Fibroblast of peridontal ligament (primary cell): ENCODE data around the gene SLC35F6.
"Not testable (repeated sequence)": the region's sequence is repeated elsewhere in the genome, so short reads cannot be mapped to it uniquely, and the experiment has no call there.

ENCODE experiments used
- DNase-seq: peaks from one replicate; pipeline ENCODE4 v3.0.0-alpha.2; 2010; ENCODE audit errors: extremely low read depth

Gene SLC35F6

DNA sequence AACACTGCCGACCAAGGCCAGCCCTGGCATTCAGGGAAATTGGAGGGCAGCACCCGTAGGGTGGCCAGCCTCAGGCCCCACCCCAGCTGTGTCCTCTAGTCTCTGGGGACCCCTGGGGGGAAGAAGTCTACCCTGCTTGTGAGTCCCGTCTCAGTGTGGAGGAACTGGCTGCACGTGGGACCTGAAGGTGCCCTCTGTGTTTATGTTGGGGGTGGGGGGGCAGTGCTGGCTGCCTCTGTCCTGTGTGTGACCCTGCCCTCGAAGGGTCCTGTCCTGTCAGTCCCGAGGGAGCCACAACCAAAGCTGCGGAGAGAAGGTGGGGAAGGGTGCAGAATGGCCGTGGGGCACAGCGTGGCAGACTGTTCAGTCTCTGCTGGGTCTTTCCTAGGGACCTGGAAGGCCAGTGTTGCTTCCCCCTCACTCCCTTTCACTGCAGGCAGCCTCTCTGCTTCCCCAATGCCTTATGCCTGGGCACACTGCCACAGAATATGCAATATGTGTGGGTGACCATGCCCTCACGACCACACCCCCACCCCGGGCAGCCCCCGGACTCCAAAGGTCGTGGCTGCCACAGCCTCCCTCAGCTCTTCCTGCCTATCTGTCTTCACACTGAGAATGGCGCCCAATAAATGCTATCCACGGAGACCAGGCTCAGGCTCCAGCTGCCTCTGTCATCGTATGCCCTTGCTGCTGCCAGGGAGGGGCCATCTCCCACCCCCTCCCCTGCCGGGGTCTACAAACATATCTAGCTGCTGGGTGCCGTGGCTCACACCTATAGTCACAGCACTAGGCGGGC lies 33.3 kb upstream of the SLC35F6 start:
- DNase-seq: no peak

DNA sequence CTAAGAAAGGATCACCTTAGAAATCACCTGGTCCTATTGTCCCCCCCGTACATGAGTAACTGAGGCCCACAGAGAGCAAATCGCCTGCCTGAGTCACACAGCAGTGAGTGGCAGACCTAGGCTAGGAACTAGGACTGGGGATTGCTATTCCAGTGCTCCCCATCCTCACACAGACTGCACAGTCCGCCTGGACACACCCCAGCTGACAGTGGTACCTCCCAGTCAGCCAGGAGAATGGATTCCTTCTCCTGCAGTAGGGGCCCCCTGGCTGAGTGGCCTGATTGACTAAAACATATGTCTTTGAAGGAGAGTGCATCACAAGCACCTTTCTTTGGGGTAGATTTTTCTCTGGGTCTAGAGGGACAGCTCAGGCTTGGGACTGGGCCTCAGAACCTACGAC lies 32.4 kb upstream of the SLC35F6 start:
- DNase-seq: no peak

- DNase-seq: no peak
Observed at GRCh38 chr2:26732446-26732845, 31.6 kb upstream of the SLC35F6 start.

DNA sequence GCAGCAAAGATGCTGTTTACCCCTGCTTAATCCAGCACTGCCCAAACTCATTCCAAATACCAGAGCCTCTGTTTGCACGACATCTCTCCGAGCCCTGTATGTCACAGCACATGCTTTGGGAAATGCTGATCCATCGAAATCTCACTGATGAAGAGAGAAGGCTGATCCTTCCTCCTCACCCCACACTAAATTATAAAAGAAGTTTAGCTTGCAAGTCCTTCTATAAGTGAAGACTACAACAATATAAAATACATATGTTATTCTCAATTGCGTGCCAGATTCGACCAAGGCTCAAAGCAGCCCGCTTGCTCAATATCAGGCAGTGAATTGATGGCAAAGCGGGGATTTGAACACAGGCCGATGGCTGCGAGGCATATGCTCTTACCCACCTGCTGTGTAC lies 30.7 kb upstream of the SLC35F6 start:
- DNase-seq: no peak

- DNase-seq: peak; percentile 95
Observed at GRCh38 chr2:26735097-26735496, 29.0 kb upstream of the SLC35F6 start.

DNA sequence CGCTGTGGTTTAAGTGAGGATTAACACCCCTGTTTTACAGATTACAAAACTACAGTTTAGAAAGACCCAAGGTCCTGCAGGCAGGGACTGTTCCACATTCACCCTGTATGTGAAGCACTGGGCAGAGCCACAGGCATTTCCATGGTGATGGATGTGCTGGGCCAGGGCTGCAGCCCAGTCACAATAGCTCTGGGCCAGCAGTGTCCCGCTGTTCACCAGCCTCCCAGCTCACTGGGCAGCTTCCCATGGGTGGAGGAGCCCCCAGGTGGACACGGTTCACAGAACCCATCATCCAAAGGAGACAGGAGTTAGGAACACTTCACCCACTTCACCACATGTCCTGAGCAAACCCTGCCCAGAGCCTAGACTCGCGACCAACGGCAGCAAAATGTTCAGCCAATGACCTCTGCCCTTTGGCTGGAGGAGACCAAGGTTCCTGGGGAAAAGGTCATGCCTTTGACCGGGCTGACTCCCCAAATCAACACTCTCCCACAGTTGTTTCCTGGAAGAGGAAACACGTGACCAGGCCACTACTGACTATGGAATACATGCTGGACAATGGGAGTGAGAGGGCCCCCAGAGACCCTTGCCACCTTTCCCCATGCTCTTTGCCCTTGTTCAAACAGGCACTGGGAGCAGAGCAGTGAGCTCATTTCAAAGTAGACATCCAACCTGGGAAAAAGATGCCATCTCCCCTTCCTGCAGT lies 28.0 kb upstream of the SLC35F6 start:
- no peak for DNase-seq

DNA sequence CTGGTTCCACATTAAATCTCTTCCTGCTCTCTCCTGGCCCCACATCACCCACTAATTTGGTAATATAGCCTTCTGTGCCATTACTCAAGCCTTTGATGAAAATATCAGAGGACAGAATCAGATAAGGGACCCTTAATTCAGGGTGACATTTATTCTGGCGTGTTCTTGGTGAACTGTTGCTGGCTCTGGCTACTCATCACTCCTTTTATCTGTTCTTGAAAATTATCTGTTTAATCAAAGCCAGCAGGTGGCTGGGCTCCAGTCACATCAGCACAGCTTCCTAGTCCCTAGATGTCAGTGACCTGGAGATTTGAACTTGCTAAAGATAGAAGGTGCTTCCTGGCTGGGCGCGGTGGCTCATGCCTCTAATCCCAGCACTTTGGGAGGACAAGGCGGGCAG lies 26.9 kb upstream of the SLC35F6 start:
- DNase-seq: no peak

DNA sequence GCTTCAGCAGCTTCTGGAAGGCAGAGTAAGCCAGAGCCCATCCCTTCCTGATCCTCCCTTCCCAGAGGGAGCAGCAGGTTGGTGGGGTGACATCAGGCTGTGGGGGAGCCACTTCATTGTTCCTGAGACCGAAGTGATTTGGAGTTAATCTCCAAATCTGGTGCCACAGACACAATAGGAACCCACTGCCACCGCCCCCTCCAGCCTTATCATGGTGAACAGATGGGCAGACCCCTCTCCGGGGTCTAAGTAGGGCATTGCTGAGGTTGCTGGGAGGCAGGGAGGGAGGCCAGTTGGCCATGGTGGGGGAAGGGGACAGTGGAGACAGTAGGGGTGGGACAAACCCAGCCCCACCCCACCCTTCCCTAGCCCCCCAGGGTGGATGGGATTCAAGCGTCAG lies 25.6 kb upstream of the SLC35F6 start:
- no peak for DNase-seq

GRCh38 chr2:26739514-26739913 lies 24.6 kb upstream of the SLC35F6 start:
- no peak for DNase-seq

GRCh38 chr2:26740346-26740745 lies 23.7 kb upstream of the SLC35F6 start:
- no peak for DNase-seq

- DNase-seq: no peak
Observed at GRCh38 chr2:26740890-26741302, 23.2 kb upstream of the SLC35F6 start.

- no peak for DNase-seq
Observed at GRCh38 chr2:26742048-26742770, 21.9 kb upstream of the SLC35F6 start.

GRCh38 chr2:26743852-26744251 lies 20.2 kb upstream of the SLC35F6 start:
- DNase-seq: no peak

DNA sequence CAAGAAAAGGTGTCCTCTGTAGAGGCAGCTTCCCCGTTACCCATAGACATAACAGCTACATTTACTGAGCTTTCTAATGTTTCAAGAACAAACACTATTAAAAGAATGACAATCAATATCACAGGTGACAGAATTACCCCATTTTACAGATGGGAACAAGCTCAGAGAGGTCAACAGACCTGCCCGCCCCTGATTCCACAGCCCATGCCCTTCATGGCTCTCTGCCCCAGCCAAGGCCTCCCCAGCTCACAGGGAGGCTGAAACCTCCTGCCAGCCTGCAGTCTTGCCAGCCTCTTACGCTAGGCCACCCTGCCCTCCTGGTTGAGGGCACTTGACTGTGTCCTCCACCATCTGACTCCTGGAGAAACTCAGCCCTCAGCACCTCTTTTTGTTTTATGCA lies 19.1 kb upstream of the SLC35F6 start:
- DNase-seq: no peak

DNA sequence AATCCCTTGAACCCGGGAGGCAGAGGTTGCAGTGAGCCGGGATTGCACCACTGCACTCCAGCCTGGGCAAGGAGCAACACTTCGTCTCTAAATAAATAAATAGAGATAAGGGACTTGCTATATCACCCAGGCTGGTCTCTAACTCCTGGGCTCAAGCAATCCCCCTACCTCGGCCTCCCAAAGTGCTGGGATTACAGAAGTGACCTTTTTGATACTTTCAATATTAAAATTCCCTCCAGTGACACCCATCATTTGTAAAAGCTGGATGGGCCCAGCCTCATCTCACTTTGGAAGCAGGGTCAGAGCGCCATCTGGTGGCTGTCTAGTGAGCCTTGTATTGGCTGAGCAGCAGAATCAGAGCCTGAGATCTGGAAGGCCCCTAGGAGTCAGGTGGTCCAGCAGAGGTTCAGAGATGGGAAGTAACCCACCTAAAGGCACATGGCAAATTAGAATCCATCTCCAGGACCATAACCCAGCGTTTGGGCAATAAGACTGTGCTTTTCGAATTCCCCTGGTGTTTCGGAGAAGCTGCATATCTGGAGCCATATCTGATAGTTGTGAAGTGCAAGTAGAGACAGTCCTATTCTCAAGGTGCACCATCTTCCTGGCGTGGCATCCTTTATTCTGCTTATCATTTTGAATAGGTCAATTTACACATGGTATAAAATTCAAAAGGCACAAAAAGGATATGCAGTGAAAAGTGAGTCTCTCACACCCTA lies 18.3 kb upstream of the SLC35F6 start:
- peak; percentile 86 for DNase-seq

DNA sequence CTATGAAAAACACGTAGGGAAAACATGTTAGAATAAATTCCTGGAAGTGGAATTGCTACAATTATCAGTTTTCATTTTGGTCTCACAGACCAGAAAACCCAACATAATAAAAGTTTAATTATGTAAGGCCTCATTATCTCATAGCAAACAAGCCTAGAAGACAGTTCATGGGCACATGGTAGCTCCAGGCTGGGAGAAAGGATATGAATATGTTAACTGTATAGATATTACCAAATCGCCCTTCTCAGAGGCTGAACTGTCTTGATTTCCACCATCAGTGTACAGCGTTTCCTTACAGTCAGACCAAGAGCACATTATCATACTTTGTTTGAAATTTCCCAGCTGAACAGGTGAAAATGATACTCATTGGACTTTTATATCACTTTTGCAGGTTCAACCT lies 17.1 kb upstream of the SLC35F6 start:
- no peak for DNase-seq

DNA sequence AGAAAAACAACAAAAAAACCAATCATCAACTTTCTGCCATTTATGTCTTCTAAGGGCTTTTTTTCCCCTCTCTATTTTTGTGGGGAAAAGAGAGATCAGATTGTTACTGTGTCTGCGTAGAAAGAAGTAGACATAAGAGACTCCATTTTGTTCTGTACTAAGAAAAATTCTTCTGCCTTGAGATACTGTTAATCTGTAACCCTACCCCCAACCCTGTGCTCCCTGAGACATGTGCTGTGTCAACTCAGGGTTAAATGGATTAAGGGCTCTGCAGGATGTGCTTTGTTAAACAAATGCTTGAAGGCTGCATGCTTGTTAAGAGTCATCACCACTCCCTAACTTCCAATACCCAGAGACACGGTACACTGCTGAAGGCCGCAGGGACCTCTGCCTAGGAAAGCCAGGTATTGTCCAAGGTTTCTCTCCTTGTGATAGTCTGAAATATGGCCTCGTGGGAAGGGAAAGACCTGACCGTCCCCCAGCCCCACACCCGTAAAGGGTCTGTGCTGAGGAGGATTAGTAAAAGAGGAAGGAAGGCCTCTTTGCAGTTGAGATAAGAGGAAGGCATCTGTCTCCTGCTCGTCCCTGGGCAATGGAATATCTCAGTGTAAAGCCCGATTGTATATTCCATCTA lies 14.2 kb upstream of the SLC35F6 start:
- DNase-seq: not testable (repeated sequence)

- DNase-seq: not testable (repeated sequence)
Observed at GRCh38 chr2:26750467-26750866, 13.6 kb upstream of the SLC35F6 start.

DNA sequence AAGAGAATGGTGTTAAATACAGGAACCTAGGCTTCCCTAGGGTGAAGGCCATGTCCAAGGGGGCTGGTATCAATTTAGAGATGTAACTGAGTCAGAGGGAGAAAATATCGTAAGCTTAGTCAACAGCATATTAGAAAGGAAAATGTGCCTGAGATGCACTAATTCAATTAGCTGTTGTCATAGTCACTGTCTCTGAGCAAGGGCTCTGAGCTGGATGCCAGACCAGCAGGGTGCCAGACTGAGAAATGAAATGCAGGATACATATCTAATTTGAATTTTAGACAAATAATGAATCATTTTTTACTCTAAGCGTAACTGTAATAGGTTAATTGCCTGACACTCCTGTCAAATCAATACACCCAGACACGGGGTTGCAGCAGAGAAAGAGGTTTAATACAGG lies 11.4 kb upstream of the SLC35F6 start:
- no peak for DNase-seq

GRCh38 chr2:26754539-26754938 lies 9.5 kb upstream of the SLC35F6 start:
- no peak for DNase-seq

GRCh38 chr2:26754972-26755670 lies 9.0 kb upstream of the SLC35F6 start:
- DNase-seq: no peak
